Measurements from ENCODE around the gene LPP. TPM values are rescaled to one million over a fixed set of nuclear protein-coding genes. Genes with fewer than 3 reads are reported as not detected.

LPP gene
- total and polyA plus RNA-seq, 10 of the 15 experiments (the other 5 are each of a cell fraction or from before 2014, with no cell fraction given): under 0.01 to 0.62 (median 0.03) TPM

GRCh38 chr3:188863999-188864406 lies 710.0 kb downstream of the LPP start:
- CTCF ChIA-PET: interaction anchor here (0.6 kb wide), 1 partner anchor 1185 kb away, joined by 7 read pairs; no protein-coding TSS in a partner anchor
- WGBS (ENCODE audit: insufficient coverage, insufficient replicate concordance, low lambda C conversion rate, missing lambda C conversion rate): 8% methylated on average over 3 of the region's 3 CpGs
- in situ Hi-C loops (cut with MboI): no loop called here
- intact Hi-C loops (cut with micrococcal nuclease; ENCODE audit: unreplicated experiment): no loop called here
- TF ChIP-seq POLR2A (IDR thresholded peaks at IDR 0.05; ENCODE audit: low read depth, low read length) (no peak), JUND (IDR thresholded peaks at IDR 0.05; ENCODE audit: low read depth, low read length) (no peak), E4F1 (IDR thresholded peaks at IDR 0.05; ENCODE audit: borderline replicate concordance, partially characterized antibody) (no peak), ZBTB4 (CRISPR knock-in tag; IDR thresholded peaks at IDR 0.05) (no peak), CHD4 (IDR thresholded peaks at IDR 0.05) (no peak), KDM1A (IDR thresholded peaks at IDR 0.05; ENCODE audit: borderline replicate concordance) (no peak)
- Histone ChIP-seq H3K9me3 (replicated peaks; ENCODE audit: control insufficient read depth, insufficient read depth, low read length) (no peaks in the 10 kb centered on the region), H3K4me3 (no peak overlapping the region), H2AFZ (ENCODE audit: control insufficient read depth, low read depth, low read length) (no peak overlapping the region), H4K20me1 (ENCODE audit: control insufficient read depth, insufficient read depth) (no peaks in the 10 kb centered on the region; the same call in 1 of the 2 replicates), H3K27ac (ENCODE audit: control insufficient read depth, insufficient read depth) (no peak overlapping the region), H3K79me2 (ENCODE audit: control insufficient read depth, insufficient read depth, low read length) (no peaks in the 10 kb centered on the region), H3K36me3 (ENCODE audit: control insufficient read depth in 2 of 2, insufficient read depth in 2 of 2, low read length in 1 of 2) (no peaks in the 10 kb centered on the region), H3K4me2 (ENCODE audit: control insufficient read depth, insufficient read depth) (no peak overlapping the region), H3K9ac (ENCODE audit: control insufficient read depth, insufficient read depth, low read length) (no peak overlapping the region), H3K27me3 (replicated peaks in 1 of 2; ENCODE audit: control insufficient read depth in 2 of 2, insufficient read depth in 2 of 2, low read length in 1 of 2) (no peaks in the 10 kb centered on the region; a peak in 2 of 4 replicates), H3K4me1 (ENCODE audit: control insufficient read depth, insufficient read depth, low read length) (no peaks in the 10 kb centered on the region)
- FAIRE-seq (no peak), DNase-seq (ENCODE audit: low read depth, low spot score) (no peak), ATAC-seq (no peak)
- SMC1A ChIA-PET (ENCODE audit: uncharacterized antibody, unreplicated experiment): no interaction called here
- RAD21 ChIA-PET (ENCODE audit: unreplicated experiment): no interaction called here
- POLR2A ChIA-PET: no interaction called here
- BruUV-seq (replicated peaks): no TSS peak

All from GM12878 (cell line).